NCI-H2227 (cell line): ENCODE measurements around the gene ZNF711.
"Not testable (repeated sequence)": the region's sequence is repeated elsewhere in the genome, so short reads cannot be mapped to it uniquely, and the experiment has no call there.

ENCODE experiments used
- DNase-seq: peaks from one replicate; lab custom pipeline; 2025; ENCODE audit not compliant: unreplicated experiment; lab: John Stamatoyannopoulos, UW

The ZNF711 gene

DNA sequence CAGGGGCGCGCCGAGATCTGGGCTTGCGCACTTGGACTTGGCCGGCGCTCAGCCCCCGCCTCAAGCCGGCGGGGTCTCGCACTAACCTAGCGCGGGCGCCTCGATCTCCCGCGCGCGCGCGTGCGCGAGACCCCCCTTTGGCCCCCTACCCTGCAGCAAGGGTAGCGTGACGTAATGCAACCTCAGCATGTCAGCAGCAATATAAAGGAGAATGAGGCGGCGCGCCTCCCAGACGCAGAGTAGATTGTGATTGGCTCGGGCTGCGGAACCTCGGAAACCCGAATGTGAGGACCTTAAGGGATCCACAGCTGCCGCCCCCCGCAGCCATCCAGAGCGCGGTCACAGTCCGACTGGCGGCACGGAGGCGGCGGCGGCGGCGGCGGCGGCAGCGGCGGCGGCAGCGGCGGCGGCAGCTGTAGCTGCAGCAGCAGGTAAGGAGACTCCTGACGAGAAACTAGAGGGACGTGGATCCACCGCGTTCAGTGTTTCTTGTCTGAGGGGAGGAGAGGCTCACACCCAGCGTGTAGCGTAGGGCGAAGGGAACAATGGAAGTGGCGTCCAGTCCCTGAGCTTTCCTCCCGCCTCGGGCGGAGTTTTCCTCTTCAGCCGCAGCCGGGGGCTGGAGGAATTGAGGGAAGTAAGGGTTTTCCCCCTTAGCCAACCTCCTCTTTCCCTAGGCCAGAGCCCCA lies at the start of gene ZNF711, which contains the start of gene SATL1:
Gene ZNF711, plus strand, starts transcription at position 231 of the 689 bp plus-strand sequence. CDS start 3,582 bp downstream, outside the sequence.
Gene SATL1, minus strand, starts transcription at position 19 of the 689 bp plus-strand sequence. CDS start 134,811 bp downstream, outside the sequence.
- DNase-seq, result peak; percentile 95

DNA sequence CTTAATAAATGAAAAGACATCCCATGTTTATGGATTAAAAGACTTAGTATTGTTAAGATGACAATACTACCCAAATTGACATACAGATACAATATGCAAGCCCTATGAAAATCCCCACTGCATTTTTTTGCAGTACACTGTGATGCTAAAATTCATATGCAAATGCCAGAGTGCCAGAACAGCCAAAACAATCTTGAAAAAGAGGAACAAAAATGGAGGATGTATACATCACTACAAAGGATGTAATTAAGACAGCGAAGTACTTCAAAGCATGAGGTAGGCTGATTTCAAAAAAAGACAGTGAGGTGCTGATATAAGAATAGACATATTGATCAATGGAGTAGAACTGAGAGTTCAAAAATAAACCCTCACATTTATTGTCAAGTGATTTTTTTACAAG lies 47.5 kb upstream of the ZNF711 start:
- no peak for DNase-seq

DNA sequence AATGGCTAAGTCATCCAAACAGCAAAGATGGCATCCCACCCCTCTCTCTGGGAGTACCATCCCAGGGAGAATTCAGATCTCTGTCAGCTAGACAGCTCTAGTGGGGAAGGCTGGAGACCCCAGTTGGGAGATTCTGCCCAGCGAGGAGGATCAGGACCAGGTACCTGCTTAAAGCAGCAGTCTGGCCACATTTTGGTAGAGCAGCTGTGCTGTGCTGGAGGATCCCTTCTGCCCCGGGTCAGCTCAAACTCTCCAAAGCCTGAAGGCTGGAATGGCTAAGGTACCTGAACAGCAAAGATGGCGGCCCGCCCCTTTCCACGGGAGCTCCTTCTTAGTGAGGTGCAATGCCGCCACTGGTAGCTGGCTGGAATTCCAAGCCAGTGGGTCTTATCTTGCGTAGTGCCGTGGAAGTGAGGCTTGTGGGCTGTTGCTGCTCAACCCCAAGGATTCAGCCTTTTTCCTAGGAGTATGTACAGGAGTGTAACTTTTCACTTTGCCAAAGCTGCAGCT lies 40.3 kb upstream of the ZNF711 start:
- DNase-seq, result no peak

DNA sequence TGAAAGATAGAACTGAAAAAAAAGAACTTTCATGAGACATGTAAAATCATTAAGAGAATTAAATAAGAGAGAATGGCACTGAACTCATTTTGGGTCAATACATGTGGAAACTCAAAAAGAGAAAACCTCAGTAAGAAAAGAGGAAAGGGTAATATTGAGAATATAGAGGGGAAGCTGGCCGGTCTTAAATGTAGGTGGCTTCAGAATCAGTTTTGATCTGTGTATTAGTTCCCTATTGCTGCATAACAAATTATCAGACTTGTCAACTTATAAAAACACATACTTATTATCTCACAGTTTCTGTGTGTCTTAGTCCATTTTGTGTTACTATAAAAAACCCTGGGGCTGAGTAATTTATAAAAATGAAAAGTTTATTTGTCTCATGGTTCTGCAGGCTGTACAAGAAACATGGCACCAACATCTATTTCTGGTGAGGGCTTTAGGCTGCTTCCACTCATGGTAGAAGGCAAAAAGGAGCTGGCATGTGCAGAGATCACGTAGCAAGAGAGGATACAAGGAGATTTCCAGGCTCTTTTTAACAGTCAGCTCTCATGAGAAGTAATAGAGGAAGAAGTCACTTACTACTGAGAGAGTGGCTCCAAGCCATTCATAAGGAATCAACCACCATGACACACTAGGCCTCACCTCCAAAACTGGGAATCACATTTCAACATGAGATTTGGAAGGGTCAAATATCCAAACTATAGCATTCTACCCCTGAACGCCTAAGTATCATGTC lies 29.8 kb upstream of the ZNF711 start:
- no peak for DNase-seq

DNA sequence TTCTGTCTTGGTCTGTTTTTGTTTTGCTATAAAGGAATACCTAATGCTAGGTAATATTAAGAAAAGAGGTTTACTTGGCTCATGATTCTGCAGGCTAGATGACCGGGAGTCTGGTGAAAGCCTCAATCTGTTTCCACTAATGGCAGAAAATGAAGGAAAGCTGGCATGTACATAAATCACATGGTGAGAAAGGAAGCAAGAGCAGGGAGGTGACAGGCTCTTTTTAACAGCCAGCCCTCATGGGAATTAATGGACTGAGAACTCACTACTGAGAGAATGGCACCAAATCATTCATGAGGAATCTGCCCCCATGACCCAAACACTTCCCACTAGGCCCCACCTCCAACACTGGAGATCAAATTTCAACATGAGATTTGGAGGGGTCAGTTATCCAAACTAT lies 27.8 kb upstream of the ZNF711 start:
- no peak for DNase-seq

DNA sequence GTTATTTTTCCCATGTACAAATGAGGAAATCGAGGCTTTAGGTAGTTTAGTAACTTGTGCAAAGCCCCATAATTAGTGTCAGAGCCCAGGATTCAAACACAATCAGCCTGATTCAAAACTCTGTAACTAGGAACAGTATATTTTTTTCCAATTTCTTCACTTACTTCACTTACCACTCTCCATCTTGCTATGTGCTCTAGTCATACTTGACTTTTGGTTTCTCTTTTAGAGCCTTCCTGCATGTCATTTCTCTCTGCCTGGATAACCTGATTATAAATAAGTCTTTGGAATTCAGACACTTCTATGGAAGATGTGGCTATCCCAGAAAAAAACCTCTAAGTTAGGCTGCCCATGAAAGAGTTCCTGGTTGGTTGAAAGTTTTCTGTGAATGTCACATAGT lies 22.4 kb upstream of the ZNF711 start:
- no peak for DNase-seq

DNA sequence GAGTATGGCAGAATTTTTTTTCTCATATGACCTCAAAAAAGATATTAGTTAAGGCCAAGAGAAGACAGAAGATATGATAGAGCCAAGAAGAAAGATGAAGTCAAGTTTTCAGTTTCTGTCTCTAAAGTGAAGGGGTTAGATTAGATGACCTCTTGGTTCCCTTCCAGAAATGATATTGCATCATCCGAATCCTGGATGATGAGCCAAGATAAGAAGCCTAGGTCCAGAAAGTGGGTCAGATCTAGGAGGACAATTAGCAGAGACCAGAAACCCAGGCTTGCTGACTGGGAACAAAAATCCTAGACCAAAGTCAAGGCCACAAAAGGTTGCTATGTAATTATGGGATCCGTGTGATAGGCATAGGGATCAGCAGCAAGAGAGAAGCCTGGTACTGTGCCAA lies 20.4 kb upstream of the ZNF711 start:
- DNase-seq, result no peak

- DNase-seq, result no peak
These were observed 636 bp upstream of the ZNF711 start for GRCh38 chrX:85243155-85243554.

DNA sequence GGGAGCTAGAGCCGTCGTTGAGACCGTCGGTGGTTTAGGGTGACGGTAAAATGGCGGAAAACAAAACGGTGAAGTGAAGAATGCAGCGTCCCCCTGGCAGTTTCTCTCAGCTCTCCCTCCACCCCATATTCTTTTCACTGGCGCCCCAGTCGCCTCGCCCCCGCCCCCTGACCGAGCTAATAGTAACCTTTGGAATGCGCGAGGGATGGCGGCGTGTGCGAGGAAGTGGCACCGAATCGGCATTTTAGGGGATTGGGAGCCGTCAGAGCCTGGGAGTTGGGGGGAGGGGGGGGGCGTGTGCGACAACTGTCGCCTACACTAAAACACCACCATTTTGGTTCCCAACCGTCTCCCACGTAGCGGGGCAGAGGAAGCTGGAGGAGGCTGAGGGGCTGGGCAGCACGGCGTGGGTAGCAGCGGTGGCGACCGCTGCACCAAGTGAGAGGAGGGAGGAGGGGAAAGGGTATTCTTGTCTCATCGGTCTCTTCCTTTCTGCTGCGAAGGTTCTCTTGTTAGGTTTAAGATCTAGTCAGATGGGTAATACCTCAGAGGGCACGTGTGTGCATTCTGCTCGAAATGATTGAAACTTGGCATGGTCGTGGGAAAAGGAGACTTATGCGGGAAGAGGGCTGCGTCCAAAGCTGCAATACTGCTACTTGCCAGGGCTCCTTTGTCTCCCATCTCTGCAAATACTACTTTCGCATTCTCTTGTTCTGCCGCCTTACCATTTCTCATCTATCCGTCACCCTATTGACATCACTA lies 840 bp downstream of the ZNF711 start:
- DNase-seq, result peak; percentile 59

- not testable (repeated sequence) for DNase-seq
These were observed 41.5 kb downstream of the ZNF711 start for GRCh38 chrX:85285286-85285685.

- no peak for DNase-seq
These were observed 45.4 kb downstream of the ZNF711 start for GRCh38 chrX:85288992-85289723.

- DNase-seq, result no peak
These were observed 59.8 kb downstream of the ZNF711 start for GRCh38 chrX:85303544-85303943.

GRCh38 chrX:85309717-85310116 lies 65.9 kb downstream of the ZNF711 start:
- DNase-seq, result no peak

GRCh38 chrX:85311348-85311747 lies 67.6 kb downstream of the ZNF711 start:
- not testable (repeated sequence) for DNase-seq
